ENCODE results near the gene TUBE1.
A peak's percentile ranks its signal among the peaks of the same experiment; 100 is the strongest.

Gene TUBE1

DNA sequence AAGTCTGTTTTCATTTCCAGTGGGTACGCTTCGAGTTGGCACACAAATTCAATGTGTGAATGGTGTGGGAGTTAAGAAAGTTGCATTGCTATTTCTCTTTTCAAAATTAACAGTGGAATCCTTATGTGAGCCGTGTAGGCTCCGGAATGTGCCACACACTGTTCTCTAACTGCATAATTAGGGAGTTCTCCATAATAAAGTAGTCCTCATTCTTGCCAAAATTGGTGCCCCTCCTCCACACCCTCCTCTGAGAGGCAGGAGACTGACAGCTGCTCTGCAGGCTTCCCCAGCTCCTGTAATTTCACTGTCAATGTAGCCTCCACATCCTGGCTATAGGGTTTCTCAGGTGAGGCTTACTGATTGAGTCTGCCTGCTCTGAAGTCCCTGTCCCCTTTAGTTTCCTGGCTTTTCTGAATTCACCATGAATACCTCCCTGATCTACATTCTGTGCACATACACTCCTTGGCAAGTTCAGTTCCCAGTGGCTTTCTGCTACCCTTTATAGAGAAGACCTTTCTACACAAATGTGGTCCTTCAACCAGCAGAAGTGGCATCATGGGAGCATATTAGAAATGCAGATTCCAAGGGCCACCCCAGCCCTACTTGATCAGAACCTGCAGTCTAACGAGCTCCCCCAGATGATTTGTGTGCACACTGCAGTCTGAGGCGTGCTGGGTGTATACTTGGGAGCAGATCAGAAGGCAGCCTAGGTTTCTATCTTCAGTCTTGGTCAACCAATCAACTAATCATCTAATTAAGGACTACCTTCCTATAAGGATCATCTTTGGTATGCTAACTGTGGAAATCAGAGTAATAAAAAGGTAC is 53.3 kb downstream of the TUBE1 start:
- no peak for DNase-seq (ENCODE audit: low read depth)

GRCh38 chr6:112032728-112033127 is 54.6 kb downstream of the TUBE1 start:
- no peak for DNase-seq (ENCODE audit: low read depth)

DNA sequence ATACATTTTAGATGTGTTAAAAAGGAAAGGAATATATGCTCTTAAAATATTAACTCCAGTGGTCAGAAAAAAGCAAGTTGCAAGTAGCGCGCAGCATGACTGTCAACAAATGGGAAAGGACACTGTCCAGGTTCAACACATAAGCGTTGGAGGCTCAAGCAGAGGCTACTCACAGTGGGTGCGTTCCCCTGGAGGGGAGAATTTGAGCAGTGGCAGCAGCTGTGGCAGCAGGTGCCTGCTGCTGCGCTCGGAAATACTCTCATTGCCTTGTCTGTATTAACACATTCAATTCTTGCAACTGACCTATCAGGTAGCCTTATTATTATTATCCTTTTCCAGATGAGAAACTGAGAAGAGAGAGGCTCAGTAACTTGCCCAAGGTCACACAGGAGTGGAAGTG is 55.3 kb downstream of the TUBE1 start:
- DNase-seq (ENCODE audit: low read depth), result no peak

GRCh38 chr6:112030961-112031660 is 56.2 kb downstream of the TUBE1 start:
- no peak for DNase-seq (ENCODE audit: low read depth)

GRCh38 chr6:112030206-112030960 is 56.9 kb downstream of the TUBE1 start:
- DNase-seq (ENCODE audit: low read depth), result no peak

DNA sequence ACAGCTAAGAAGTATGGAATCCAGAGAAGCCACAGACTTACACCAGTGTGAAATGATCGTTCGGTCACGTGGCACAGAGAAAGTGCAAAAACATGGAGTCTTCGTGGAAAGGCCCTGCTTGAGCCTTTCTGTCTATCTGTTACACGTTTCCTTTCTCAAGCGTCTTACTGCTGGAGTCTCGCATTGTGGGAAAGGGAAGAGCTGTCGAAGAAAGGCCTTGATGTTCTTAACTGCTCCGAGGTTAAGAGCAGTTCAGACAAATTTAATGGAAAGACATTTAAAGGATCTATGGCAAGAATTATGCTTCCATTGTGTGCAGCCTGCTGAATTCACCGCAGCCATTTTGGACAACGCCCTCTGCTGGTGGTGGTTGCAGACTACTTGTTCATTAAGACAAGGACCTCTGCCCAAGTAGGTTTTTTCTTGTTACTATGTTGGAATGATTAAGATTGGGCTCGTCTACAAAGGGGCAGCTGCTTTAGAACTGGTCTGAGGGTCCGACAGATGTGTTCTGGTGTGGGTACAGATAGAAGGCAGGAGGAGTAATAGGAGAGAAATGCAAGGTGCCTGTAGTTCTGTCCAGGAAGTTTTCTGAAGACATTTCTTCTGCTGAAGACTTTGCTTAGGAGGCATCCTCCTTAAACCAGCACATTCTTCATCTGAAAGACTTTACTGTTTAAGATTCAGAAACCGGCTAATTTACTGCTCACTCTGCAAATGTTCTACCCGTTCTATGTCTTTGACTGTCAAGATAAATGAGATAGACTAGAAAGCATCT is 58.0 kb downstream of the TUBE1 start:
- peak; percentile 69 for DNase-seq (ENCODE audit: low read depth)

GRCh38 chr6:112027942-112028674 is 59.2 kb downstream of the TUBE1 start:
- DNase-seq (ENCODE audit: low read depth), result peak; percentile 70

DNA sequence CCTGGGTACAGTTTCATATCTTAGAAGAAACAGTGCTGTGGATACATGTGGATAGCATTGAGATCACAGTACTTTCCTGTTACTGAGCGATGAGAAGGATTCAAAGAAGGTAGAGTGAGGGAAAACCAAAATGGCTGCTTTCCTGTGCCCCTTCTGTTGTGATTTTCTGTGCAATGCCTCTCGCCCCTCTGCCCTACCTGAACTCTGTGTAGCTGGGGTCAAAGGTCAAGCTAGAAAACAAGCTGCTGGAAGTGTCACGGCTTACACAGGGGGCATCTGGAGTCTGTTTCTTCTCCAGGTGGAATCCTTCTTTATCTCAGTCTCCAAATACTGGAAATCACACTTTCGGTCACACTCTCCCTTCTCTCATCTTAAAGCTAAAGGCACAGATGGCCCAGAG is 60.3 kb downstream of the TUBE1 start:
- no peak for DNase-seq (ENCODE audit: low read depth)

GRCh38 chr6:112024464-112024863 is 62.8 kb downstream of the TUBE1 start:
- DNase-seq (ENCODE audit: low read depth), result no peak

DNA sequence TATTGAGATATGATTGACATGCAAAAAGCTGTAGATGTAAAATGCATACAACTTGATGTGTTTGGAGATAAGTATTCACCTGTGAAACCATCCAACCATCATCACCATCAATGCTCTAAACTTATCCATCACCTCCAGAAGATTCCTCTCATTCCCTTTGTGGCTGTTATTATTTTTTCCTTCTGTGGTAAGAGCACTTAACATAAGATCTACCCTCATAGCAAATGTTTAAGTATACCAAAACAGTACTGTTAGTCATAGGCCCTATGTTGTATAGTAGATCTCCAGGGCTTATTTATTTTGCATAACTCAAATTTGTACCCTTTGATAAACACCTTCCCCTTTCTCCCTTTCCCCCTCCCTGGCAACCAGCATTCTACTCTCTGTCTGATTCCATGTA is 64.5 kb downstream of the TUBE1 start:
- DNase-seq (ENCODE audit: low read depth), result no peak

DNA sequence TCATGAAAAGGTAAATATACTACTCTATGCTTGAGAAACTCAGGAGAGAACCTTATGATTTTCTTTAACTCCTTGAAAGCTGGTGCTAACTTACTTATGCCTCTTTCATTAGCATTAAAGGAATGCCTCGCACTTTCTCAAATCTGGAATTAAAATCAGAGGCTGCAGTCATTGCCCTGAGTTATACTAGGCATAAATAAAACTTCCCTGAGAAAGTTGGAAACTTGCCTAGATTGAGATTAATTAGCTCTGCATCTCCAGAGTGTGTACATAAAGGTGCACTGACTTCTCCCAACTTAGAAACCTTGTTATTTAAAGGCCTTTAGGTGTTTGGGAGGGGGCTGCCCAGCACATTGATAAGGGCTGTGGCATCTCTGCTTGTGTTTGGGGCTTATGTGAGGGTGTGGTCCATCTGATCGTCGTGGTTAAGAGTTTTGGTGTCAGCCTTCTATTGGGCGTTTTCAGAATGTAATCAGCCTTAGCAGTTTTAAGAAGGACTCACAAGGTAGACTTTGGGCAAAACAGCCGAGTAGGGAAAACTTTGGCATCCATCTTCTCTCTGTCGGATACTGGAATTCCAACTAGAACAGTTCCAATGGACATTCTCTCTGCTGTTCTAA is 65.5 kb downstream of the TUBE1 start:
- DNase-seq (ENCODE audit: low read depth), result no peak
